ENCODE results near the gene TRIM15. TPM values are rescaled to one million over a fixed set of nuclear protein-coding genes. Genes with fewer than 3 reads are reported as not detected.
A peak's percentile ranks its signal among the peaks of the same experiment; 100 is the strongest.
"Not testable (repeated sequence)": the region's sequence is repeated elsewhere in the genome, so short reads cannot be mapped to it uniquely, and the experiment has no call there.

Gene TRIM15
- total RNA-seq, 1 donor from 2014 or later, result not detected

DNA sequence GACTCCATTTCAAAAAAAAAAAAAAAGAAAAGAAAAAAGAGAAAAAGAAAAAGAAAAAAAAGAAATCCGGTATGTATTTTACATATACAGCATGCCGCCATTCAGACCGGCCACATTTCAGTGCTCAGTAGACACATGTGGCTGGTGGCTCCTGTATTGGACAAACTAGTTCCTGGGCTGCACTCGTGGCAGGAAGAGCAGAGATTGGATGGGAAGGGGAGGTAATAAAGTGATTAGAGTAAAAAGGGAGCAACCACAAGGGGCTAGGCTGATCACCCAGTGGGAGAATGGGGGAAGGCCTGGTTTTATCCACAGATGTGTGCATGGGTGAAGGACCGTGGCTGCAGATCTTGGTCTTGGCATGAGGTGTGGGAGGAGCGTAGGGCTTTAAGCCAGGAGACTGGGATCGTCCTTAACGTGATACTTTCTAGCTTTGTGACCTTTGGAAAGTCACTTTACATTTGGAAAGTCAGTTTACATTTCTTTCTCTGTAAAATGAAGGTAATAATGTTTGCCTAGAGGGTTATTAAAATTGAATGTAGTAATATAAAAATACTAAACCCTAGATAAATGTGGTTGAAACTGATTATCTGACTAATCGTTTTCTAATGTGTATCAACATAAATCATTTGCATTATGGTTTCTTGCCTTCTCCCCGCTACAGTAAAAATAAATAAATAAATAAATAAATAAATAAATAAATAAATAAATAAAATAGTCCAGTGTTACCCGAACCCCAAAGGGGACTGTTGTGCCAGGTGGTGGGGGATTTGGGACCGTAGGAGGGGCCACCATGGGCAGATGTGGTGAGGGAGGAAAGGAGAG, 869 bp upstream of the TRIM15 start:
- DNase-seq (ENCODE audit: low read depth), result no peak

- DNase-seq (ENCODE audit: low read depth), result no peak
These were observed 740 bp downstream of the TRIM15 start for GRCh38 chr6:30163918-30164654.

DNA sequence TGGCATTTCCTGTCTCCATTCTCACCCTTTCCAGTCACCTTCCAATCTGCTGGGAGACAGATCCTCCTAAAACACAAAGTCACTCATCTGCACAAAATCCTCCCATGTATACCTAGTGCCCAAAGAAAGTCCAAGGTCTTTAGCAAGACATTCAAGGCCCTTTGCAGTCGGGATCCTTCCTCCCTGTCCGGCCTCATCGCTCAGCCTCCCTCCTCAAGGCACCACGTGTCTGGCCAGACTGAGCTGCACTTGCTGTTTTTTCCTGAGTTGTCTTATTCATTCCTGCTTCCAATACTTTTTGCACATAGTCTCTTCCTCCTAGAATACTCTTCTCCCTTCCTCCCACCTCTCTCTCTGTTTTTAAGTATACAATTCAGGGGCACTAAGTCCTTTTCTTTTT, 1.4 kb downstream of the TRIM15 start:
- DNase-seq (ENCODE audit: low read depth), result no peak

DNA sequence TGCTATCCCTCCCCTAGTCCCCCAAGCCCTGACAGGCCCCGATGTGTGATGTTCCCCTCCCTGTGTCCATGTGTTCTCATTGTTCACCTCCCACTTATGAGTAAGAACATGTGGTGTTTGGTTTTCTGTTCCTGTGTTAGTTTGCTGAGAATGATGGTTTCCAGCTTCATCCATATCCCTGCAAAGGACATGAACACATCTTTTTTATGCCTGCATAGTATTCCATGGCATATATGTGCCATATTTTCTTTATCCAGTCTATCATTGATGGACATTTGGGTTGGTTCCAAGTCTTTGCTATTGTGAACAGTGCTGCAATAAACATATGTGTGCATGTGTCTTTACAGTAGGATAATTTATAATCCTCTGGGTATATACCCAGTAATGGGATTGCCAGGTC, 1.9 kb downstream of the TRIM15 start:
- DNase-seq (ENCODE audit: low read depth), result not testable (repeated sequence)

DNA sequence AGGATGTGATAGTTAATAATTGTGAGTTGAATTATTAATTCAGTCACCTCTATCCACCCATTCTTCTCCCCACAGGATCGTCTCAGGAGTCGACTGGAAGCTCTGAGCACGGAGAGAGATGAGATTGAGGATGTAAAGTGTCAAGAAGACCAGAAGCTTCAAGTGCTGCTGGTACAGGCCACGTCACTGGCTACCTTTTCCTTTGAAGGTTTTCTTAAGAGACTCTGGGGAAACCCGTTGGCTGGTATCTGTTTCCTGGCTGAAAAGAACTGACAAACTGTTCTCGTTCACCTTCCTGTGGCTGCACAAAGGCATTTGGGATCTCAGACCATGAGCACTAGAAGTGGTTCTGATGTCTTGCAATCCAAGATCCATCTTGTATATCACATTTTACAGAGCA, 3.8 kb downstream of the TRIM15 start:
- no peak for DNase-seq (ENCODE audit: low read depth)

GRCh38 chr6:30168741-30169140, 5.4 kb downstream of the TRIM15 start:
- DNase-seq (ENCODE audit: low read depth), result no peak

GRCh38 chr6:30169658-30170614, 6.6 kb downstream of the TRIM15 start:
- DNase-seq (ENCODE audit: low read depth), result peak; percentile 58

DNA sequence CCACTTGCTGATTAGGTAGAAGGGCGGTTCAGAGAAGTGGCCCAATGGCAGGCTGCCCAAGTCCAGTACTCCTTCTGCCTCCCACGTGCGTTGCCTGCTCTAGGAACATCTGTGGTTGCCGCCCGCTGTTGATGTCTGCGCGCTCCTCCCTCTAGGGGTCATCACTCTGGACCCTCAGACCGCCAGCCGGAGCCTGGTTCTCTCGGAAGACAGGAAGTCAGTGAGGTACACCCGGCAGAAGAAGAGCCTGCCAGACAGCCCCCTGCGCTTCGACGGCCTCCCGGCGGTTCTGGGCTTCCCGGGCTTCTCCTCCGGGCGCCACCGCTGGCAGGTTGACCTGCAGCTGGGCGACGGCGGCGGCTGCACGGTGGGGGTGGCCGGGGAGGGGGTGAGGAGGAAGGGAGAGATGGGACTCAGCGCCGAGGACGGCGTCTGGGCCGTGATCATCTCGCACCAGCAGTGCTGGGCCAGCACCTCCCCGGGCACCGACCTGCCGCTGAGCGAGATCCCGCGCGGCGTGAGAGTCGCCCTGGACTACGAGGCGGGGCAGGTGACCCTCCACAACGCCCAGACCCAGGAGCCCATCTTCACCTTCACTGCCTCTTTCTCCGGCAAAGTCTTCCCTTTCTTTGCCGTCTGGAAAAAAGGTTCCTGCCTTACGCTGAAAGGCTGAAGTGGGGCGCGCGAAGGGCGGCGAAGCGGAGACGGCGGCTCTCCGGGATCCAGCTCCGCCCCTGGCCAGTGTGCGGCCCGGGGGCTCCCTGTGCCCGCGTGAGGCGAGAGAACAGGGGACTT, 8.5 kb downstream of the TRIM15 start:
- no peak for DNase-seq (ENCODE audit: low read depth)

DNA sequence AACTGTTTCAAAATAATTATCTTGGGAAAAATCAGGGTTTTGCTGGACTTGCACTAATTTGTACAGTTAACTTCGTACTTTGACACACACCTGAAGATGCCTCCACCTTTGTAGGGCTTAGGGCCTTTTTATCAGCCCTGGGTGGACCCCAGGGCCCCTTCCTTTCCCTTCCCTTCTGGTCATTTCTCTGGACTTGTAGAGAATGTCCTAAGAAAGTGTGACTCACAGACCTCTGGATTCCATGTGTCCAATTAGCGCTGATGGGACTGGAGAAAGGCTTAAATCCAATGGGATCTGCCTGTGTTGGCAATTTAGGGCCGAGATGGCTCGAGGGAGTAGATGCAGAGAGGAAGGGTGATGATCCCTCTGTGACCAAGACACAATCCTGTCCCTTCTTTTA, 9.3 kb downstream of the TRIM15 start:
- DNase-seq (ENCODE audit: low read depth), result no peak

DNA sequence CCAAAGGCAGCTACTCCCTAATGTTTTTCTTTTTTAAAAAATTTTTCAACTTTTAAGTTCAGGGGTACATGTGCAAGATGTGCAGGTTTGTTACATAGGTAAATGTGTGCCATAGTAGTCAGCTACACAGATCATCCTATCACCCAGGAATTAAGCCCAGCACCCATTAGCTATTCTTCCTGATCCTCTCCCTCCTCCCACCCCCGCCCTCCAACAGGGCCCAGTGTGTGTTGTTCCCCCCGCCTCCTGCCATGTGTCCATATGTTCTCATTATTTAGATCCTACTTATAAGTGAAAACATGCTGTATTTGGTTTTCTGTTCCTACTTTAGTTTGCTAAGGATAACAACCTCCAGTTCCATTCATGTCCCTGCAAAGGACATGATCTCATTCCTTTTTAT, 12.4 kb downstream of the TRIM15 start:
- DNase-seq (ENCODE audit: low read depth), result no peak

DNA sequence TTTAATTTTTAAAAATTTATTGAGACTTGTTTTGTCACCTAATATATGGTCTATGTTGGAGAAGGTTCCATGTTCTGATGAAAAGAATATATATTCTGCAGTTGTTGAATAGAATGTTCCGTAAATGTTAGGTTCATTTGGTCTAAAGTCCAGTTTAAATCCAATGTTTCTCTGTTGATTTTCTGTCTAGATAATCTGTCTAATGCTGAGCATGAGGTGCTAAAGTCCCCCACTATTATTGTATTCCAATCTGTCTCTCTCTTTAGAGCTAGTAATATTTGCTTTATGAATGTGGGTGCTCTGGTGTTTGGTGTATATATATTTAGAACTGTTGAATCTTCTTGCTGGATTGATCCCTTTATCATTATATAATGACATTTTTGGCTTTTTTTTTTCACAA, 15.5 kb downstream of the TRIM15 start:
- no peak for DNase-seq (ENCODE audit: low read depth)

DNA sequence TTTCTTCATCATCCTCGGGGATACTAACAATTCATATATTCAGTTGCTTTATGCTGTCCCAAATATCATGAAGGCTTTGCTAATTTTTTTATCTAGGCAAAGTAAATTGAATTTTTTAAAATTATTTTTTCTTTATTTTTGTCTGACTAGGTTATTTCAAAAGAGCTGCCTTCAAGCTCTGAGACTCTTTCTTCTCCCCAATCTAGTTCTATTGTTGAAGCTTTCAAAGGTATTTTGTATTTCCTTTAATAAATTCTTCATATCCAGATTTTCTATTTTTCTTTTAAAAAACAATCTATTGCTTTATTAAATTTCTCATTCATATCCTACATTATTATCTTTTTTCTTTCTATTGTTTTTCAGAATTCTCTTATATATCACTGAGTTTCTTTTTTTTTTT, 16.8 kb downstream of the TRIM15 start:
- no peak for DNase-seq (ENCODE audit: low read depth)

GRCh38 chr6:30184417-30185031, 21.2 kb downstream of the TRIM15 start:
- DNase-seq (ENCODE audit: low read depth), result no peak

GRCh38 chr6:30185846-30186484, 22.6 kb downstream of the TRIM15 start:
- DNase-seq (ENCODE audit: low read depth), result no peak

GRCh38 chr6:30188541-30188940, 25.2 kb downstream of the TRIM15 start:
- DNase-seq (ENCODE audit: low read depth), result no peak

GRCh38 chr6:30192076-30192475, 28.7 kb downstream of the TRIM15 start:
- DNase-seq (ENCODE audit: low read depth), result no peak

- no peak for DNase-seq (ENCODE audit: low read depth)
These were observed 31.7 kb downstream of the TRIM15 start for GRCh38 chr6:30194797-30195690.

GRCh38 chr6:30195951-30196350, 32.6 kb downstream of the TRIM15 start:
- no peak for DNase-seq (ENCODE audit: low read depth)

- DNase-seq (ENCODE audit: low read depth), result no peak
These were observed 33.0 kb downstream of the TRIM15 start for GRCh38 chr6:30196376-30196775.

All from renal cortical epithelial cell (primary cell).